ENCODE data around the gene PRKAB2. TPM values are rescaled to one million over a fixed set of nuclear protein-coding genes. Genes with fewer than 3 reads are reported as not detected.
A peak's percentile ranks its signal among the peaks of the same experiment; 100 is the strongest.
"Not testable (repeated sequence)": the region's sequence is repeated elsewhere in the genome, so short reads cannot be mapped to it uniquely, and the experiment has no call there.

Gene PRKAB2
- polyA plus RNA-seq, 1 experiment: 18.3 TPM

DNA sequence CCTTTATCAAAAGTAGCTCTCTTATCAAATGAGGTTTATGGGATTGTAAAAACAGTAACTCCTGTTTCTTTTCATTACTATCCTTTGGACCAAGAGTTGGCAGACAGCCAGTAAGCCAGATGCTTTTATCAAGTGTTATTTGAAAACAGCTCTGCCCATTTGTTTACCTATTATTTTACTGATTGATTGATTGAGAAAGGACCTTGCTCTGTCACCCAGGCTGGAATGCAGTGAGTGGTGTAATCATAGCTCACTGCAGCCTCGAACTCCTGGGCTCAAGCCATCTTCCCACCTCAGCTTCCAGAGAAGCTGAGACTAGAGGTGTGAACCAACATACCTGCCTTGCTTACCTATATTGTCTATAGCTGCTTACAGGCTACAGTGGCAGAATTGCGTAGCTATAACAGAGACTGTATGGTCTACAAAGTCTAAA, 3.6 kb downstream of the PRKAB2 start:
- no peaks in the 10 kb centered on the region; the same call in 1 of the 2 replicates for H3K36me3 ChIP-seq (ENCODE audit: control insufficient read depth, insufficient read depth, low read length)
- ChIA-PET POLR2A (interaction anchor here (0.6 kb wide), 1 partner anchor 28 kb away, joined by 3 read pairs; no protein-coding TSS in a partner anchor), CTCF (interaction anchor here (0.6 to 3.4 kb wide), 3 partner anchors 16 to 73 kb away, joined by 3 to 13 read pairs (median 7); partner anchors contain the start of genes CHD1L and FMO5)
- no peak for DNase-seq (ENCODE audit: low read depth)
- H3K27me3 ChIP-seq (ENCODE audit: control insufficient read depth, insufficient read depth, low read length): no peaks in the 10 kb centered on the region
- no peak overlapping the region for H3K4me3 ChIP-seq (ENCODE audit: low read depth, low read length)
- TF ChIP-seq, protein P1, sequence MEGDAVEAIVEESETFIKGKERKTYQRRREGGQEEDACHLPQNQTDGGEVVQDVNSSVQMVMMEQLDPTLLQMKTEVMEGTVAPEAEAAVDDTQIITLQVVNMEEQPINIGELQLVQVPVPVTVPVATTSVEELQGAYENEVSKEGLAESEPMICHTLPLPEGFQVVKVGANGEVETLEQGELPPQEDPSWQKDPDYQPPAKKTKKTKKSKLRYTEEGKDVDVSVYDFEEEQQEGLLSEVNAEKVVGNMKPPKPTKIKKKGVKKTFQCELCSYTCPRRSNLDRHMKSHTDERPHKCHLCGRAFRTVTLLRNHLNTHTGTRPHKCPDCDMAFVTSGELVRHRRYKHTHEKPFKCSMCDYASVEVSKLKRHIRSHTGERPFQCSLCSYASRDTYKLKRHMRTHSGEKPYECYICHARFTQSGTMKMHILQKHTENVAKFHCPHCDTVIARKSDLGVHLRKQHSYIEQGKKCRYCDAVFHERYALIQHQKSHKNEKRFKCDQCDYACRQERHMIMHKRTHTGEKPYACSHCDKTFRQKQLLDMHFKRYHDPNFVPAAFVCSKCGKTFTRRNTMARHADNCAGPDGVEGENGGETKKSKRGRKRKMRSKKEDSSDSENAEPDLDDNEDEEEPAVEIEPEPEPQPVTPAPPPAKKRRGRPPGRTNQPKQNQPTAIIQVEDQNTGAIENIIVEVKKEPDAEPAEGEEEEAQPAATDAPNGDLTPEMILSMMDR (IDR thresholded peaks at IDR 0.05; ENCODE audit: insufficient read depth, low read depth, low read length): no peak

DNA sequence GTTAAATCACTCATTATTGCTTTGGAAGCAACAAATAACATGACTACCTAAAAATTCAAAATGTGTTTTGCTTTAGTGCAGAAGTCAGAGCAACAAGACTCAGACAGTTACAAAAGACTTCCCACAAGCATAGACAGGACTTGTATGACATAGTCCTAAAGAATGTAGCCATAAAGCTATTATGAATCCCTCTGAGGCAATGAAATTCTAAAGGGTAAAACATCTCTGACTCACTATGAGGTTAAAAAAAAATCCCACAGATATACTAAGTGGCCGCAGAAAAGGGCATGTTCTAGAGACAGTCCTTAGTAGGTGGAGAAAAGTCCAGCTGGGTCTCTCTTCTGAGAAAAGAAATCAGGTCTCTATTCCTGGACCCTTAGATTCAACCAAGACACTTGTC, 4.9 kb downstream of the PRKAB2 start:
- ChIA-PET POLR2A (no interaction called here), CTCF (interaction anchor here (1.2 to 1.4 kb wide), 2 partner anchors 58 to 76 kb away, joined by 3 to 7 read pairs; partner anchors contain the start of gene FMO5)
- TF ChIP-seq, protein P1 (IDR thresholded peaks at IDR 0.05; ENCODE audit: insufficient read depth, low read depth, low read length): no peak
- Histone ChIP-seq H3K27me3 (ENCODE audit: control insufficient read depth, insufficient read depth, low read length) (no peaks in the 10 kb centered on the region), H3K4me3 (ENCODE audit: low read depth, low read length) (no peak overlapping the region), H3K36me3 (ENCODE audit: control insufficient read depth, insufficient read depth, low read length) (no peaks in the 10 kb centered on the region; the same call in 1 of the 2 replicates)
- peak; percentile 95 for DNase-seq (ENCODE audit: low read depth)

DNA sequence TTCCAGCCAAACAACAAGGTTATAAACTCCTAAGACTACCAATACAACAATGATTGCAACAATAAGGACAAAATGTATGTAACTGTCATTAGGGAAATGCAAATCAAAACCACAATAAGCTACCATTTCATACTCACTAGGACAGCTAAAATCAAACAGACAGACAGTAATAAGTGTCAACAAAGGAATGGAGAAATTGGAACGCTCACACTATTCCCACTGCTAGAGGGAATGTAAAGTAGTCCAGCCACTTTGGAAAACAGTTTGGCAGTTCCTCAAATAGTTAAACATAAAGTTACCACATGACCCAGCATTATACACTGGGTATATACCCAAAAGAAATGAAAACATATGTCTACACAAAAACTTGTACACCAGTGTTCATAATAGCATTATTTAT, 9.3 kb downstream of the PRKAB2 start:
- peaks cover 8% of the 10 kb centered on the region for H3K36me3 ChIP-seq (ENCODE audit: control insufficient read depth, insufficient read depth, low read length)
- TF ChIP-seq, protein P1 (IDR thresholded peaks at IDR 0.05; ENCODE audit: insufficient read depth, low read depth, low read length): no peak
- CTCF ChIA-PET: interaction anchor here (1.7 kb wide), 1 partner anchor 9 kb away, joined by 5 read pairs; the partner anchor contains the start of gene PRKAB2

DNA sequence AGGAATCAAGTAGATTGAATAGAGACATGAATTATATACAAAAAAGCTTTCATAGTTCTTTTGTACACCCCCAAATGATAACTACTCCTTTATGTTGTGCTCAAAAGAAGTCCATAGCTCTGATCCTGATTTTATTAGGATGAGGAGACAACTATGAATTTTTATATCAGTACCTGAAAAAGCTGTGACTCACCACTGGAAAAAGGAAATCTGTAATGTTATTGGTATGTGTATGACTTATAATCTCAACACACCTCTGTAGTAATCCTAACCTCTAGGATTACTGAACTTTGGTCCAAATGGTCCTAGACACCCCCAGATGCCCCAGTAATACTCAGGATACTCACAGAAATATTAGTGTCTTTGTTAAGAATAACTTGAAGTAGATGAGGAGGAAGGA, 10.2 kb downstream of the PRKAB2 start:
- Histone ChIP-seq H3K4me3 (ENCODE audit: low read depth, low read length) (no peak overlapping the region), H3K27me3 (ENCODE audit: control insufficient read depth, insufficient read depth, low read length) (no peaks in the 10 kb centered on the region), H3K36me3 (ENCODE audit: control insufficient read depth, insufficient read depth, low read length) (peaks cover 10% of the 10 kb centered on the region)
- TF ChIP-seq, protein P1 (IDR thresholded peaks at IDR 0.05; ENCODE audit: insufficient read depth, low read depth, low read length): no peak
- ChIA-PET POLR2A (no interaction called here), CTCF (interaction anchor here (1.5 to 1.7 kb wide), 2 partner anchors 10 to 81 kb away, joined by 5 to 6 read pairs; partner anchors contain the start of gene PRKAB2)
- DNase-seq (ENCODE audit: low read depth): no peak

More for the DNA sequence above, 9.3 kb downstream of the PRKAB2 start:
- DNase-seq (ENCODE audit: low read depth): no peak
- no peaks in the 10 kb centered on the region for H3K27me3 ChIP-seq (ENCODE audit: control insufficient read depth, insufficient read depth, low read length)
- H3K4me3 ChIP-seq (ENCODE audit: low read depth, low read length): no peak overlapping the region
- POLR2A ChIA-PET: no interaction called here

DNA sequence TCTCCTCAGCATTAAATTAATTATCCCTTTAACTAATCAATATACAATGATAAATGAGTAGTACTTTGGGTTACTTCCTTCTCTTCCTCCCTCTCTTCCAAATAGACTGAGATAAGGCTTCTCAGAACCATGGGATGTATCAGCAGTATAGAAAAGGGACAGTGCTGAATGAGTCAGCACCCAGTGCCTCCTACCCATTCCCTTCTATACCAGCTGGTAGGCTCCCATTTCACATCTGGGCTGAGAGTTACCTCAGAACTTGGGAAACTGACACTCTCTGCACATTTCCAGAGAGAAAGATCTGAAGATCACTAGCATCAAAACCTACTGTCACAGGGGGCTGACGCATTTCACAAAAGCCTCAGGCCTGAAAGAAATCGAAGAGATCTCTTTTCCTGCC, 15.2 kb downstream of the PRKAB2 start:
- H3K27me3 ChIP-seq (ENCODE audit: control insufficient read depth, insufficient read depth, low read length); CTCF ChIA-PET; POLR2A ChIA-PET; DNase-seq (ENCODE audit: low read depth); H3K36me3 ChIP-seq (ENCODE audit: control insufficient read depth, insufficient read depth, low read length); H3K4me3 ChIP-seq (ENCODE audit: low read depth, low read length): not testable (repeated sequence)

DNA sequence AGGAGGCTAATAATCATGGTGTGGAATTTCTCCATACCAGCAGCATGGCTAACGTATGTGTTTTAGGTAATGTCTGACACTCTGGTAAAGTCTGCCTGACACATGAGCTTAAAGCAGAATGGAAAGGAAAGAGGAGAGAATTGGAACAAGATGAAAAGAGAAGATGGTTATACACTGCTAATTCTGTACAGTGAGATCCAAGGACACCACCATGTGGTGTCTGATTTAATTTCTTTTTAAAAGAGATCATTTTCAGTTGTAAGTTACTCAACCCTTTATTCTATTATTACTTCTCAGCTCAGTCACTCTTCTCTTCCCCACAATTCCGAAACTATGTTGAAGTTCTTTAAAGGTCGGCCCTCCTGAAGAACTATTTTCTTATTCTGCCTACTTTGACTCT, 15.6 kb downstream of the PRKAB2 start:
- POLR2A ChIA-PET: no interaction called here
- DNase-seq (ENCODE audit: low read depth): no peak
- CTCF ChIA-PET: no interaction called here
- no peak overlapping the region for H3K4me3 ChIP-seq (ENCODE audit: low read depth, low read length)
- H3K27me3 ChIP-seq (ENCODE audit: control insufficient read depth, insufficient read depth, low read length): no peaks in the 10 kb centered on the region
- peaks cover 10% of the 10 kb centered on the region for H3K36me3 ChIP-seq (ENCODE audit: control insufficient read depth, insufficient read depth, low read length)
- TF ChIP-seq, protein P1 (IDR thresholded peaks at IDR 0.05; ENCODE audit: insufficient read depth, low read depth, low read length): no peak

Data from BJ (cell line).